Endothelial cell of umbilical vein (primary cell): ENCODE measurements around the gene GATA3. TPM values are rescaled to one million over a fixed set of nuclear protein-coding genes. Genes with fewer than 3 reads are reported as not detected.

ENCODE experiments used
- BruUV-seq: library from RNA; stranded (reverse); fragments of 400-500 nt; replicated peaks from 2 replicates; lab custom pipeline; 2021; lab: Mats Ljungman, UMichigan
- CTCF ChIA-PET: fragments of 300-600, 350-600 bp; sonication (Branson Sonifier 250); formaldehyde crosslinking; loops from one replicate; lab custom pipeline; 2021; ENCODE audit warnings: antibody characterized with exemption, inconsistent platforms; lab: Charles Lee
- POLR2A ChIA-PET: fragments of 300-600, 350-600 bp; sonication (Branson Sonifier 250); formaldehyde crosslinking; loops from one replicate; lab custom pipeline; 2021; ENCODE audit warnings: antibody characterized with exemption, inconsistent platforms; lab: Charles Lee
- DNase-seq: peaks from one replicate; pipeline ENCODE4 v3.0.0-alpha.2; 2011; ENCODE audit warnings: low read depth, low spot score
- FAIRE-seq: peaks from 2 replicates; lab custom pipeline; 2011; peaks lifted over from hg19 to GRCh38; lab: Jason Lieb, UNC
- H2AFZ ChIP-seq: 2 replicates; pipeline ENCODE4 v1.6.0; 2012; ENCODE audit warnings: low read depth, low read length, control low read depth, inconsistent platforms
- H3K27ac ChIP-seq: 2 replicates; pipeline ENCODE4 v1.5.1; 2011; ENCODE audit warnings: low read depth, mild to moderate bottlenecking, control low read depth, low read length, moderate library complexity; ENCODE audit not compliant: insufficient read depth
- H3K27me3 ChIP-seq, 2 experiments: 2 replicates each; pipeline versions ENCODE4 v1.6.0 to v1.6.1; 2011; ENCODE audit warnings: low read length in 2 of 2, mixed read lengths in 1 of 2; ENCODE audit not compliant: control insufficient read depth in 2 of 2, insufficient read depth in 2 of 2
- H3K36me3 ChIP-seq, 2 experiments: 2 replicates in 1 of 2; 3 replicates in 1 of 2; pipeline ENCODE4 v1.5.1; 2011; ENCODE audit warnings: low read length in 2 of 2, mild to moderate bottlenecking in 1 of 2, moderate library complexity in 1 of 2; ENCODE audit not compliant: control insufficient read depth in 2 of 2, insufficient read depth in 2 of 2; ENCODE audit errors: extremely low read depth in 1 of 2
- H3K4me1 ChIP-seq: 3 replicates; pipeline ENCODE4 v1.5.1; 2011; ENCODE audit warnings: mild to moderate bottlenecking, low read length; ENCODE audit not compliant: control insufficient read depth, insufficient read depth; ENCODE audit errors: extremely low read depth
- H3K4me2 ChIP-seq: 2 replicates; pipeline ENCODE4 v1.6.1; 2011; ENCODE audit warnings: low read length, control low read depth, mixed read lengths; ENCODE audit not compliant: insufficient read depth
- H3K4me3 ChIP-seq, 3 experiments: fragments of 200-600 bp in 1 of 3; sonication (generic), shearing (Covaris generic) in 1 of 3; replicated peaks in 1 of 3; 2 replicates each; pipeline ENCODE4 v1.5.1; 2011 to 2016; ENCODE audit warnings: control low read depth in 3 of 3, low read length in 3 of 3, mild to moderate bottlenecking in 2 of 3, inconsistent platforms in 1 of 3, low read depth in 1 of 3, moderate library complexity in 1 of 3; ENCODE audit not compliant: insufficient read depth in 1 of 3
- H3K79me2 ChIP-seq: 2 replicates; pipeline ENCODE4 v1.6.0; 2012; ENCODE audit warnings: low read length, inconsistent platforms; ENCODE audit not compliant: control insufficient read depth, insufficient read depth
- H3K9ac ChIP-seq: replicated peaks from 2 replicates; pipeline ENCODE3; 2011; ENCODE audit warnings: low read length, control low read depth; ENCODE audit not compliant: insufficient read depth; ENCODE audit errors: extremely low read depth
- H3K9me1 ChIP-seq: replicated peaks from 3 replicates; pipeline ENCODE4 v1.6.0; 2011; ENCODE audit warnings: mild to moderate bottlenecking, low read length; ENCODE audit not compliant: control insufficient read depth, insufficient read depth; ENCODE audit errors: extremely low read depth
- H3K9me3 ChIP-seq: replicated peaks from 2 replicates; pipeline ENCODE4 v1.5.1; 2012; ENCODE audit warnings: low read length, inconsistent platforms; ENCODE audit not compliant: control insufficient read depth, insufficient read depth
- H4K20me1 ChIP-seq: replicated peaks from 2 replicates; pipeline ENCODE3; 2011; ENCODE audit warnings: mild to moderate bottlenecking, low read length; ENCODE audit not compliant: control insufficient read depth, insufficient read depth; ENCODE audit errors: extremely low read depth
- EZH2 ChIP-seq: IDR thresholded peaks from 2 replicates; pipeline ENCODE4 v1.6.1; 2012; ENCODE audit warnings: borderline replicate concordance, low read depth, mild to moderate bottlenecking, moderate library complexity, low read length, inconsistent platforms; ENCODE audit not compliant: severe bottlenecking
- FOS ChIP-seq: IDR thresholded peaks from 2 replicates; pipeline ENCODE4 v1.6.1; 2011; ENCODE audit warnings: mild to moderate bottlenecking, low read length, moderate library complexity, borderline replicate concordance; ENCODE audit not compliant: insufficient read depth
- JUN ChIP-seq: IDR thresholded peaks from 2 replicates; pipeline ENCODE4 v1.6.1; 2011; ENCODE audit warnings: borderline replicate concordance, low read depth; ENCODE audit not compliant: insufficient read length, insufficient read depth
- MYC ChIP-seq: IDR thresholded peaks from one replicate; pipeline ENCODE4 v1.6.1; 2011; ENCODE audit warnings: mild to moderate bottlenecking, low read depth, low read length
- POLR2A ChIP-seq: IDR thresholded peaks from 2 replicates; pipeline ENCODE4 v1.6.1; 2012; ENCODE audit warnings: low read depth, mild to moderate bottlenecking, control low read depth, low read length
- POLR2AphosphoS5 ChIP-seq: IDR thresholded peaks from 2 replicates; pipeline ENCODE4 v1.6.1; 2012; ENCODE audit warnings: low read depth, mild to moderate bottlenecking, control low read depth, low read length, moderate library complexity; ENCODE audit not compliant: insufficient read depth
- dilution Hi-C: fragments of 300-500 bp; cut with MboI; formaldehyde crosslinking; loops from one replicate; pipeline ENCODE4 v1.15.0; 2019; ENCODE audit warnings: low sequenced_read_pairs; ENCODE audit not compliant: extremely low pct_ligation_motif_present
- intact Hi-C: fragments of 100-400 bp; cut with micrococcal nuclease; formaldehyde crosslinking; loops from one replicate; pipeline ENCODE4 v1.10.0; 2022
- polyA plus RNA-seq, 4 experiments: library from polyadenylated mRNA; depleted of rRNA in 3 of 4; stranded (reverse) in 3 of 4; unstranded in 1 of 4; fragments of >200 nt; gene quantifications; 2 replicates each; pipeline versions ENCODE4 v1.2.1 to v1.2.3, GENCODE V29; 2011 to 2012; ENCODE audit warnings: missing spikeins in 1 of 4
- total RNA-seq: library from RNA; stranded (reverse); gene quantifications from 2 replicates; pipeline ENCODE4 v1.2.3, GENCODE V29; 2021
- TF ChIP-seq, protein P1 (sequence below): IDR thresholded peaks from 2 replicates; pipeline ENCODE4 v1.6.1; 2011; ENCODE audit not compliant: insufficient read depth, insufficient read length
- TF ChIP-seq, protein P2 (sequence below), 2 donors: IDR thresholded peaks; 1 replicate in 1 of 2; 2 replicates in 1 of 2; pipeline ENCODE4 v1.5.1; 2011; ENCODE audit warnings: low read length in 2 of 2, mild to moderate bottlenecking in 2 of 2, moderate library complexity in 2 of 2, control low read depth in 1 of 2, inconsistent platforms in 1 of 2, low read depth in 1 of 2; ENCODE audit not compliant: insufficient read depth in 1 of 2; ENCODE audit errors: extremely low read depth in 1 of 2

Gene GATA3
- total and polyA plus RNA-seq, 2 donors (not counting 3 experiments of a cell fraction or from before 2014, with no cell fraction given): 9.3 to 33.0 TPM

DNA sequence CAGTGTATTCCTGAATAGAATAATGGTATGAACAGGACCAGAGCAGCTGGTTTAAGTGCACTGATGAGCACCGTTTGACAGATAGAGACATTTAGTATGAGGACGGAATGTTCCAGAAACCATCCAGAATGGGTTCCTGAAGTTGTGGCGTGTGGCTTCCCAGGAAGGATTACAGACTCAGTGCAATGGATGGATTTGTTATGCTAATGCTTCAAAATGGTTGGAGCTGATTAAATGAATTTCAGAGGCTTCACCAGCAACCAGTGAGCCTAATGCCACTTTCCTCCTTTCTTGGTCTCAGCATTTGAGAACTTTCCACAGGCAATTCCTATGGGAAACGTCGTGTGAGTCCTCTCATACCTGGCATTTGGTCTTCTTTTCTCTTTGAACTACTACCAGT, 9.9 kb downstream of the GATA3 start:
- DNase-seq (peak; percentile 60), FAIRE-seq (no peak)
- no peaks in the 10 kb centered on the region for H3K27me3 ChIP-seq
- CTCF ChIA-PET: interaction anchor here (1.2 kb wide), 1 partner anchor 94 kb away, joined by 3 read pairs; no protein-coding TSS in a partner anchor
- H3K4me2 ChIP-seq: peak overlapping the region; percentile 89
- POLR2A ChIA-PET: no interaction called here
- H3K27ac ChIP-seq: peak overlapping the region; percentile 83
- peaks cover 72% of the 10 kb centered on the region for H3K79me2 ChIP-seq
- H3K9me1 ChIP-seq: no peaks in the 10 kb centered on the region
- peaks cover 71% of the 10 kb centered on the region for H3K4me1 ChIP-seq
- no peaks in the 10 kb centered on the region for H3K9me3 ChIP-seq
- peaks cover 14 to 30% of the 10 kb centered on the region in 2 experiments for H3K36me3 ChIP-seq
- BruUV-seq: no TSS peak
- intact Hi-C loops: no loop called here
- H3K9ac ChIP-seq: no peak overlapping the region
- no peak overlapping the region for H2AFZ ChIP-seq
- TF ChIP-seq POLR2AphosphoS5 (no peak), MYC (no peak), EZH2 (no peak), POLR2A (no peak), FOS (no peak), JUN (no peak)
- TF ChIP-seq, protein P1, sequence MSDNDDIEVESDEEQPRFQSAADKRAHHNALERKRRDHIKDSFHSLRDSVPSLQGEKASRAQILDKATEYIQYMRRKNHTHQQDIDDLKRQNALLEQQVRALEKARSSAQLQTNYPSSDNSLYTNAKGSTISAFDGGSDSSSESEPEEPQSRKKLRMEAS: no peak
- TF ChIP-seq, protein P2, sequence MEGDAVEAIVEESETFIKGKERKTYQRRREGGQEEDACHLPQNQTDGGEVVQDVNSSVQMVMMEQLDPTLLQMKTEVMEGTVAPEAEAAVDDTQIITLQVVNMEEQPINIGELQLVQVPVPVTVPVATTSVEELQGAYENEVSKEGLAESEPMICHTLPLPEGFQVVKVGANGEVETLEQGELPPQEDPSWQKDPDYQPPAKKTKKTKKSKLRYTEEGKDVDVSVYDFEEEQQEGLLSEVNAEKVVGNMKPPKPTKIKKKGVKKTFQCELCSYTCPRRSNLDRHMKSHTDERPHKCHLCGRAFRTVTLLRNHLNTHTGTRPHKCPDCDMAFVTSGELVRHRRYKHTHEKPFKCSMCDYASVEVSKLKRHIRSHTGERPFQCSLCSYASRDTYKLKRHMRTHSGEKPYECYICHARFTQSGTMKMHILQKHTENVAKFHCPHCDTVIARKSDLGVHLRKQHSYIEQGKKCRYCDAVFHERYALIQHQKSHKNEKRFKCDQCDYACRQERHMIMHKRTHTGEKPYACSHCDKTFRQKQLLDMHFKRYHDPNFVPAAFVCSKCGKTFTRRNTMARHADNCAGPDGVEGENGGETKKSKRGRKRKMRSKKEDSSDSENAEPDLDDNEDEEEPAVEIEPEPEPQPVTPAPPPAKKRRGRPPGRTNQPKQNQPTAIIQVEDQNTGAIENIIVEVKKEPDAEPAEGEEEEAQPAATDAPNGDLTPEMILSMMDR (IDR thresholded peaks at IDR 0.05; ENCODE audit: extremely low read depth in 1 of 2, insufficient read depth in 1 of 2, low read depth in 1 of 2, low read length in 2 of 2): no peak
- H4K20me1 ChIP-seq: no peaks in the 10 kb centered on the region
- dilution Hi-C loops: no loop called here
- no peak overlapping the region for H3K4me3 ChIP-seq
